H1 (cell line): ENCODE results near the gene EHD4. TPM values are rescaled to one million over a fixed set of nuclear protein-coding genes. Genes with fewer than 3 reads are reported as not detected.

Source experiments
- BRCA1 ChIP-seq: IDR thresholded peaks from 2 replicates; pipeline ENCODE4 v1.6.1; 2012; ENCODE audit warnings: low read depth, low read length, improper control_type of control experiment
- GTF2F1 ChIP-seq: IDR thresholded peaks from 2 replicates; pipeline ENCODE4 v1.6.1; 2012; ENCODE audit warnings: low read depth, low read length, improper control_type of control experiment, borderline replicate concordance
- KDM5A ChIP-seq: fragments of 200-600 bp; IDR thresholded peaks from 2 replicates; pipeline ENCODE4 v1.7.1; 2012; ENCODE audit warnings: mild to moderate bottlenecking, low read length, inconsistent platforms, mixed read lengths
- RBBP5 ChIP-seq: IDR thresholded peaks from 2 replicates; pipeline ENCODE4 v1.7.1; 2012; ENCODE audit warnings: low read depth, mild to moderate bottlenecking, inconsistent platforms, low read length, moderate library complexity, borderline replicate concordance
- SP4 ChIP-seq: IDR thresholded peaks from 2 replicates; pipeline ENCODE4 v1.6.1; 2012; ENCODE audit warnings: low read length, inconsistent platforms
- ZNF274 ChIP-seq: IDR thresholded peaks from 2 replicates; pipeline ENCODE4 v1.7.0; 2012; ENCODE audit warnings: low read length, borderline replicate concordance; ENCODE audit errors: extremely low read depth
- polyA plus RNA-seq, 7 experiments: library from polyadenylated mRNA; depleted of rRNA in 3 of 7; stranded (reverse) in 5 of 7; unstranded in 2 of 7; fragments of >200 nt in 5 of 7; fragments of 200-250 nt in 2 of 7; gene quantifications; 1 replicate in 5 of 7; 2 replicates in 1 of 7; 4 replicates in 1 of 7; pipeline versions ENCODE4 v1.2.1 to v1.2.3, GENCODE V29; 2011 to 2013; ENCODE audit warnings: missing spikeins in 2 of 7, mixed read lengths in 2 of 7
- total RNA-seq: library from RNA; stranded (reverse); fragmentation: NEBNext Ultra II Directional; extraction: Animal tissue kit (Norgen Biotek cat#: 25700); gene quantifications from 2 replicates; pipeline ENCODE4 v1.2.1, GENCODE V29; 2021
- TF ChIP-seq, protein P1 (sequence below): fragments of 300-600 bp; sonication (generic); IDR thresholded peaks from 2 replicates; pipeline ENCODE4 v1.7.1; 2012; ENCODE audit warnings: low read length, moderate library complexity, mild to moderate bottlenecking, inconsistent platforms; ENCODE audit not compliant: insufficient replicate concordance

Gene EHD4
- total and polyA plus RNA-seq, 2 of the 8 experiments (the other 6 are each of a cell fraction or from before 2014, with no cell fraction given), result 17.5 to 24.5 TPM

DNA sequence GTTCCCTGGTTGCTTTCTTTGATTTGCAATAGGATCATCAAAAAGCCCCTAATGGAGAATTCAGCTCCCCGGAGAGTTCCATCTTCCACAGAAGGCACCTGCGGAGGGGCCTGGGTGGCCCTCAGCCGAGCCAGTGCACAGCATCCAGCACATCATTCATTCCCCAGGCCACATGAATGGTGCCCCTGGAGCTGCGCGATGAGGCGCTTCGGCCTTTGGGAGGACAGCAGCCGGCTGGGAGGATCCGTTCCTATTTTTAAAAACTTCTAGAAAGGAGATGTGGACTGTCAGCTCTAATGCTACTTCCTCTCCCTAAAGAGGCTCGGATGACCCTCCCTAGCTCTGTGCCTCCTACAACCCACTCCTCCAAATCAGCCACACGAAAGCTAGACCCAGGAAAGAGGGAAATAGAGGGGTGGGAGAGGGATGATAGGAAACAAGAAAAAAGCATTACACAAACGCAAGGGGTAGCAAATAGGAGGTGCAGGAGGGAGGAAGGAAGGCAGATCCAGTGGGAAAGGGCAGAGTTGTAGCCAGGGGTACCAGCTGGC, 20.3 kb downstream of the EHD4 start (continued):
- no peak for TF ChIP-seq ZNF274
- TF ChIP-seq SP4, result no peak
- no peak for TF ChIP-seq BRCA1
- TF ChIP-seq, protein P1, sequence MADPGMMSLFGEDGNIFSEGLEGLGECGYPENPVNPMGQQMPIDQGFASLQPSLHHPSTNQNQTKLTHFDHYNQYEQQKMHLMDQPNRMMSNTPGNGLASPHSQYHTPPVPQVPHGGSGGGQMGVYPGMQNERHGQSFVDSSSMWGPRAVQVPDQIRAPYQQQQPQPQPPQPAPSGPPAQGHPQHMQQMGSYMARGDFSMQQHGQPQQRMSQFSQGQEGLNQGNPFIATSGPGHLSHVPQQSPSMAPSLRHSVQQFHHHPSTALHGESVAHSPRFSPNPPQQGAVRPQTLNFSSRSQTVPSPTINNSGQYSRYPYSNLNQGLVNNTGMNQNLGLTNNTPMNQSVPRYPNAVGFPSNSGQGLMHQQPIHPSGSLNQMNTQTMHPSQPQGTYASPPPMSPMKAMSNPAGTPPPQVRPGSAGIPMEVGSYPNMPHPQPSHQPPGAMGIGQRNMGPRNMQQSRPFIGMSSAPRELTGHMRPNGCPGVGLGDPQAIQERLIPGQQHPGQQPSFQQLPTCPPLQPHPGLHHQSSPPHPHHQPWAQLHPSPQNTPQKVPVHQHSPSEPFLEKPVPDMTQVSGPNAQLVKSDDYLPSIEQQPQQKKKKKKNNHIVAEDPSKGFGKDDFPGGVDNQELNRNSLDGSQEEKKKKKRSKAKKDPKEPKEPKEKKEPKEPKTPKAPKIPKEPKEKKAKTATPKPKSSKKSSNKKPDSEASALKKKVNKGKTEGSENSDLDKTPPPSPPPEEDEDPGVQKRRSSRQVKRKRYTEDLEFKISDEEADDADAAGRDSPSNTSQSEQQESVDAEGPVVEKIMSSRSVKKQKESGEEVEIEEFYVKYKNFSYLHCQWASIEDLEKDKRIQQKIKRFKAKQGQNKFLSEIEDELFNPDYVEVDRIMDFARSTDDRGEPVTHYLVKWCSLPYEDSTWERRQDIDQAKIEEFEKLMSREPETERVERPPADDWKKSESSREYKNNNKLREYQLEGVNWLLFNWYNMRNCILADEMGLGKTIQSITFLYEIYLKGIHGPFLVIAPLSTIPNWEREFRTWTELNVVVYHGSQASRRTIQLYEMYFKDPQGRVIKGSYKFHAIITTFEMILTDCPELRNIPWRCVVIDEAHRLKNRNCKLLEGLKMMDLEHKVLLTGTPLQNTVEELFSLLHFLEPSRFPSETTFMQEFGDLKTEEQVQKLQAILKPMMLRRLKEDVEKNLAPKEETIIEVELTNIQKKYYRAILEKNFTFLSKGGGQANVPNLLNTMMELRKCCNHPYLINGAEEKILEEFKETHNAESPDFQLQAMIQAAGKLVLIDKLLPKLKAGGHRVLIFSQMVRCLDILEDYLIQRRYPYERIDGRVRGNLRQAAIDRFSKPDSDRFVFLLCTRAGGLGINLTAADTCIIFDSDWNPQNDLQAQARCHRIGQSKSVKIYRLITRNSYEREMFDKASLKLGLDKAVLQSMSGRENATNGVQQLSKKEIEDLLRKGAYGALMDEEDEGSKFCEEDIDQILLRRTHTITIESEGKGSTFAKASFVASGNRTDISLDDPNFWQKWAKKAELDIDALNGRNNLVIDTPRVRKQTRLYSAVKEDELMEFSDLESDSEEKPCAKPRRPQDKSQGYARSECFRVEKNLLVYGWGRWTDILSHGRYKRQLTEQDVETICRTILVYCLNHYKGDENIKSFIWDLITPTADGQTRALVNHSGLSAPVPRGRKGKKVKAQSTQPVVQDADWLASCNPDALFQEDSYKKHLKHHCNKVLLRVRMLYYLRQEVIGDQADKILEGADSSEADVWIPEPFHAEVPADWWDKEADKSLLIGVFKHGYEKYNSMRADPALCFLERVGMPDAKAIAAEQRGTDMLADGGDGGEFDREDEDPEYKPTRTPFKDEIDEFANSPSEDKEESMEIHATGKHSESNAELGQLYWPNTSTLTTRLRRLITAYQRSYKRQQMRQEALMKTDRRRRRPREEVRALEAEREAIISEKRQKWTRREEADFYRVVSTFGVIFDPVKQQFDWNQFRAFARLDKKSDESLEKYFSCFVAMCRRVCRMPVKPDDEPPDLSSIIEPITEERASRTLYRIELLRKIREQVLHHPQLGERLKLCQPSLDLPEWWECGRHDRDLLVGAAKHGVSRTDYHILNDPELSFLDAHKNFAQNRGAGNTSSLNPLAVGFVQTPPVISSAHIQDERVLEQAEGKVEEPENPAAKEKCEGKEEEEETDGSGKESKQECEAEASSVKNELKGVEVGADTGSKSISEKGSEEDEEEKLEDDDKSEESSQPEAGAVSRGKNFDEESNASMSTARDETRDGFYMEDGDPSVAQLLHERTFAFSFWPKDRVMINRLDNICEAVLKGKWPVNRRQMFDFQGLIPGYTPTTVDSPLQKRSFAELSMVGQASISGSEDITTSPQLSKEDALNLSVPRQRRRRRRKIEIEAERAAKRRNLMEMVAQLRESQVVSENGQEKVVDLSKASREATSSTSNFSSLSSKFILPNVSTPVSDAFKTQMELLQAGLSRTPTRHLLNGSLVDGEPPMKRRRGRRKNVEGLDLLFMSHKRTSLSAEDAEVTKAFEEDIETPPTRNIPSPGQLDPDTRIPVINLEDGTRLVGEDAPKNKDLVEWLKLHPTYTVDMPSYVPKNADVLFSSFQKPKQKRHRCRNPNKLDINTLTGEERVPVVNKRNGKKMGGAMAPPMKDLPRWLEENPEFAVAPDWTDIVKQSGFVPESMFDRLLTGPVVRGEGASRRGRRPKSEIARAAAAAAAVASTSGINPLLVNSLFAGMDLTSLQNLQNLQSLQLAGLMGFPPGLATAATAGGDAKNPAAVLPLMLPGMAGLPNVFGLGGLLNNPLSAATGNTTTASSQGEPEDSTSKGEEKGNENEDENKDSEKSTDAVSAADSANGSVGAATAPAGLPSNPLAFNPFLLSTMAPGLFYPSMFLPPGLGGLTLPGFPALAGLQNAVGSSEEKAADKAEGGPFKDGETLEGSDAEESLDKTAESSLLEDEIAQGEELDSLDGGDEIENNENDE, result no peak
- no peak for TF ChIP-seq GTF2F1
- no peak for TF ChIP-seq KDM5A
- TF ChIP-seq RBBP5, result no peak
